GM12864 (cell line): ENCODE results near the gene ARHGAP6.

ENCODE experiments used
- DNase-seq: peaks from one replicate; pipeline ENCODE4 v3.0.0-alpha.2; 2011; ENCODE audit warnings: low read depth
- H3K4me3 ChIP-seq: 2 replicates; pipeline ENCODE4 v1.5.1; 2011; ENCODE audit warnings: mild to moderate bottlenecking, low read depth, low read length, control low read depth
- CTCF ChIP-seq: IDR thresholded peaks from 2 replicates; pipeline ENCODE4 v1.5.1; 2011; ENCODE audit warnings: low read depth, mild to moderate bottlenecking, moderate library complexity, low read length, control low read depth, inconsistent platforms; ENCODE audit errors: missing control alignments

Gene ARHGAP6

DNA sequence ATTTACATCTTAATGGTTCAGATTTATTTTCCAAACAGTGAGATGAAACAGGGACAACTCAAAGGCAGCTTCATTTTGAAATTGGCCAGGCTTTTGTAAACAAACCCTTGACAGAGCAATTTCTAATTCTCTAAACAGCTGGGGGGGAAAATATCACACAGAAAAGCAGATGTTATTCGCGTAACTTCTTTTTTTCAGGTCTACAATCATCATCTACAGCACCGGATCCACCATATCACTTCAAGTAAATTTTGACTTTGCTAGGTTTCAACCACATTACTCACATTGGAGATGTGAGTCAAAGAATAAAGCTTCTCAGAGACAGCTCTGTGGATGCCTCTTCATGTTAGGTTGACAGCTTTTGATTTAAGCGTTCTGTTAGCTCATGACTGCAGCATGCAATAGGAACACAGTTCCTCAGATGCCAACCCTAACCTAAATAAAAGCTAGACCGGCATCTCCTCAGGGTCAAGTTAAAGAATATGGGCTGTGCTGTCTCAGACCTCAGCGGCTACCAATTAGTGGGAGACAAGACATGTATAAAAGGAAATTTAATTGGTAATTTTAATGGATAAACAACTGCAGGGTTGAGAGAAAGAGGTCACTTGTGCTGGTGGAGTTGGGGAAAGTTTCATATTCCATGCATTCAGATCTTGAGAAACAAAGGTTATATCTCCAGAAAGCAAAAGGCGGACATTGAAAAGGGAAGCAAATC lies 345.8 kb downstream of the ARHGAP6 start:
- DNase-seq = no peak
- TF ChIP-seq CTCF = no peak
- no peak overlapping the region for H3K4me3 ChIP-seq

GRCh38 chrX:11311706-11312105 lies 354.0 kb downstream of the ARHGAP6 start:
- no peak for DNase-seq
- TF ChIP-seq CTCF = no peak
- H3K4me3 ChIP-seq = no peak overlapping the region

GRCh38 chrX:11309220-11309619 lies 356.5 kb downstream of the ARHGAP6 start:
- DNase-seq = no peak
- H3K4me3 ChIP-seq = no peak overlapping the region
- no peak for TF ChIP-seq CTCF

GRCh38 chrX:11305641-11306040 lies 360.1 kb downstream of the ARHGAP6 start:
- TF ChIP-seq CTCF = no peak
- no peak for DNase-seq
- H3K4me3 ChIP-seq = no peak overlapping the region

DNA sequence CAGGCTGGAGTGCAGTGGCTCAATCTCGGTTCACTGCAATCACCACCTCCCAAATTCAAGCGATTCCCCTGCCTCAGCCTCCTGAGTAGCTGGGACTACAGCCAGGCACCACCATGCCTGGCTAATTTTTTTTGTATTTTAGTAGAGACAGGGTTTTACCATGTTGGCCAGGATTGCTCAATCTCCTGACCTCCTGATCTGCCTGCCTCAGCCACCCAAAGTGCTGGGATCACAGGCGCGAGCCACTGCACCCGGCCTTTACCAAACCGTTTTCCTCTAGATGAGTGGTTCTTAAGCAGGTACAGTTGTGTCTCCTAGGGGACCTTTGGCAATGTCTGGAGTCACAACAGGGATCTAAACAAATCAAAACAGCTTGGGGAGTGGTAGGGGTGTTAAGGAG lies 360.9 kb downstream of the ARHGAP6 start:
- no peak for TF ChIP-seq CTCF
- DNase-seq = no peak
- H3K4me3 ChIP-seq = no peak overlapping the region

DNA sequence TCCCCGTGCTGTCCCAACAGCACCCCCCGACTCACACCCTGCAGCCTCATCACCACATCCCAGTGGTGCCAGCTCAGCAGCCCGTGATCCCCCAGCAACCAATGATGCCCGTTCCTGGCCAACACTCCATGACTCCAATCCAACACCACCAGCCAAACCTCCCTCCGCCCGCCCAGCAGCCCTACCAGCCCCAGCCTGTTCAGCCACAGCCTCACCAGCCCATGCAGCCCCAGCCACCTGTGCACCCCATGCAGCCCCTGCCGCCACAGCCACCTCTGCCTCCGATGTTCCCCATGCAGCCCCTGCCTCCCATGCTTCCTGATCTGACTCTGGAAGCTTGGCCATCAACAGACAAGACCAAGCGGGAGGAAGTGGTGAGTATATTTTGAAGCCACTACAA lies 367.1 kb downstream of the ARHGAP6 start:
- H3K4me3 ChIP-seq = no peak overlapping the region
- DNase-seq = no peak
- no peak for TF ChIP-seq CTCF

DNA sequence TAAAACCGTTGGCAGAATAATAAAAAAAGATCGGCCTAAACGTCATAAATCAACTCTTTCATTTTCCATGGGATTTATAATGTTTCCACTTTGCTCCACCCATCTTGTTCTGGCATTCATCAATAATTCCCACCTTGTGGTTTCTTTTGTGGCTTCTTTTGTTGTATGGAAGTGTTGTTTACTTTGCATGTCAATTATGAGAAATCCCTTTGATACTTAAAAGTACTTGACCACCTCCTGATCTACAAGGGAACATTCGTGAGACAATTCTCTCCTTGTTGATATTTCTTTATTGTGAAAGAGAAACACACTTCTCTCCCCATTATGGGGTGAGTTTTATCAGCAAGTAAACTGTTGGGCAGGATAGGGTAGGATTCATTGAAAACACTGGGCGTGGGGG lies 369.7 kb downstream of the ARHGAP6 start:
- no peak for TF ChIP-seq CTCF
- no peak for DNase-seq
- H3K4me3 ChIP-seq = no peak overlapping the region
